ENCODE data around the gene CDH23.

DNA sequence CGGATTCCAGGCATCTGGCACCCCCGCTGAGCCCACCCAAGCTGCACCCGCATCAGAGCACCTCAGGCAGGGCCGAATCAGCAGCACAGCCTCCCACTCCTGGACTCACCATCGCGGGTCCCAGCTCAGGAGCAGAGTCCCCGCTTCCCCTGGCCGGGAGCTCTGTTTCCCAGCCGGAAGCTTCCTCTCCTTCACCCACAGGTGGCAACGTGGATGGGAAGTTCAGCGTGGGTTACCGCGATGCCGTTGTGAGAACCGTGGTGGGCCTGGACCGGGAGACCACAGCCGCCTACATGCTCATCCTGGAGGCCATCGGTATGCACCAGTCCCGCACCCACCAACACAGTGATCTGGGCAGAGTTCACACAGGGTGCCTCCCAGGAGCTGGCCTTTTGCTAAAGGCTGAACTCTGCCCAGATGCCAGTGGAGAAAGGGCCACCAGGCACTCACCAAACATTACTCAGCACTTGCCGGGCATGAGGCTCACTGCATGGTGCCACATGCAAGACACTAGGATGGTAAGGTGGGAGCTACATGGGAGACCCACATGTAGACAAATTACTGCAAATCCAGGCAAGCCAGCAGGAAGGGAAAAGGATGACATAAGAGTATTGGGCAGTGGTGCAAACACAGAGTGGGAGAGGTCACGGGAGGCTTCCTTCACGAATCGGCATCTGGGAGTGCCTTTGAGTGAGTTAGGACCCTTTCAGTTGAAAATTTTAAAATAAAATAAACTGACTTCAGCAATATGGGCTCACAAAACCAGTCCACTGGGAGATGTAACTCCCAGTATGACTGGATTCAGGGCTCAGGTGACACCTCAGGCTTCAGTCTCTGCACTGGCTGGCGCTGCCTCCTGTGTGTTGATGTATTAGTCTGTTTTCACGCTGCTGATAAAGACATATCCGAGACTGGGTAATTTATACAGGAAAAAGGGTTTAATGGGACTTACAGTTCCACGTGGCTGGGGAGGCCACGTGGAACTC, 312.5 kb downstream of the CDH23 start:
- TF ChIP-seq POLR2A (IDR thresholded peaks at IDR 0.05) (no peak), POLR2AphosphoS5 (IDR thresholded peaks at IDR 0.05) (no peak)
- TF ChIP-seq, protein P1, sequence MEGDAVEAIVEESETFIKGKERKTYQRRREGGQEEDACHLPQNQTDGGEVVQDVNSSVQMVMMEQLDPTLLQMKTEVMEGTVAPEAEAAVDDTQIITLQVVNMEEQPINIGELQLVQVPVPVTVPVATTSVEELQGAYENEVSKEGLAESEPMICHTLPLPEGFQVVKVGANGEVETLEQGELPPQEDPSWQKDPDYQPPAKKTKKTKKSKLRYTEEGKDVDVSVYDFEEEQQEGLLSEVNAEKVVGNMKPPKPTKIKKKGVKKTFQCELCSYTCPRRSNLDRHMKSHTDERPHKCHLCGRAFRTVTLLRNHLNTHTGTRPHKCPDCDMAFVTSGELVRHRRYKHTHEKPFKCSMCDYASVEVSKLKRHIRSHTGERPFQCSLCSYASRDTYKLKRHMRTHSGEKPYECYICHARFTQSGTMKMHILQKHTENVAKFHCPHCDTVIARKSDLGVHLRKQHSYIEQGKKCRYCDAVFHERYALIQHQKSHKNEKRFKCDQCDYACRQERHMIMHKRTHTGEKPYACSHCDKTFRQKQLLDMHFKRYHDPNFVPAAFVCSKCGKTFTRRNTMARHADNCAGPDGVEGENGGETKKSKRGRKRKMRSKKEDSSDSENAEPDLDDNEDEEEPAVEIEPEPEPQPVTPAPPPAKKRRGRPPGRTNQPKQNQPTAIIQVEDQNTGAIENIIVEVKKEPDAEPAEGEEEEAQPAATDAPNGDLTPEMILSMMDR (IDR thresholded peaks at IDR 0.05): no peak

All from suprapubic skin (tissue), 4 donors.